NT2/D1 (cell line): ENCODE results near the gene IL9R.
"Not testable (repeated sequence)": the region's sequence is repeated elsewhere in the genome, so short reads cannot be mapped to it uniquely, and the experiment has no call there.

Experiments
- YY1 ChIP-seq: IDR thresholded peaks from 2 replicates; pipeline ENCODE4 v1.6.1; 2011; ENCODE audit not compliant: insufficient read length, insufficient read depth
- ZNF274 ChIP-seq: IDR thresholded peaks from 2 replicates; pipeline ENCODE4 v1.6.1; 2011; ENCODE audit warnings: mild to moderate bottlenecking, low read depth, low read length

DNA sequence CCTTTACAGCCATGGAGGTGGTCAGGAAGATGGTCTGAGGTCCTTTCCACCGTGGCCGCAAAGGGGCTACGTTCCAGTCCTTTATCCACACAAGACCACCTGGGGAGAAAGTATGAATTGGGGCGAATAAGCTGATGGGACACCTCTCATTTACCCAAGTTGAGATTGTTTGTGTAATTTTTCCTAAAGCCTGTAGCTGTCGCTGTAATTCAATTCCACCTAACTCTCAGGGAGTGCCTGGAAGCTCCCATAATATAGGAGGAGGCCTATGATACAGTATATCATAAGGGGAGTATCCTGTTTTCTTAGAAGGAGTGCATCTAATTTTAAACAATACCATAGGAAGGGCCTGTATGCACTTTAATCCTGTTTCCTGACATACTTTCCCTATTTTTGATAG is 25.8 kb upstream of the IL9R start:
- not testable (repeated sequence) for TF ChIP-seq YY1, ZNF274
